Endothelial cell of umbilical vein (primary cell): ENCODE data around the gene DNASE1L1.

Source experiments
- EZH2 ChIP-seq: IDR thresholded peaks from 2 replicates; pipeline ENCODE4 v1.6.1; 2012; ENCODE audit warnings: borderline replicate concordance, low read depth, mild to moderate bottlenecking, moderate library complexity, low read length, inconsistent platforms; ENCODE audit not compliant: severe bottlenecking
- GATA2 ChIP-seq: IDR thresholded peaks from 2 replicates; pipeline ENCODE4 v1.7.0; 2011; ENCODE audit warnings: low read depth, mild to moderate bottlenecking, moderate library complexity, mixed read lengths, low read length; ENCODE audit not compliant: insufficient read length, insufficient read depth
- JUN ChIP-seq: IDR thresholded peaks from 2 replicates; pipeline ENCODE4 v1.6.1; 2011; ENCODE audit warnings: borderline replicate concordance, low read depth; ENCODE audit not compliant: insufficient read length, insufficient read depth
- MYC ChIP-seq: IDR thresholded peaks from one replicate; pipeline ENCODE4 v1.6.1; 2011; ENCODE audit warnings: mild to moderate bottlenecking, low read depth, low read length
- POLR2A ChIP-seq: IDR thresholded peaks from 2 replicates; pipeline ENCODE4 v1.6.1; 2012; ENCODE audit warnings: low read depth, mild to moderate bottlenecking, control low read depth, low read length
- POLR2AphosphoS5 ChIP-seq: IDR thresholded peaks from 2 replicates; pipeline ENCODE4 v1.6.1; 2012; ENCODE audit warnings: low read depth, mild to moderate bottlenecking, control low read depth, low read length, moderate library complexity; ENCODE audit not compliant: insufficient read depth
- TF ChIP-seq, protein P1 (sequence below), 2 donors: IDR thresholded peaks; 1 replicate in 1 of 2; 2 replicates in 1 of 2; pipeline ENCODE4 v1.5.1; 2011; ENCODE audit warnings: low read length in 2 of 2, mild to moderate bottlenecking in 2 of 2, moderate library complexity in 2 of 2, control low read depth in 1 of 2, inconsistent platforms in 1 of 2, low read depth in 1 of 2; ENCODE audit not compliant: insufficient read depth in 1 of 2; ENCODE audit errors: extremely low read depth in 1 of 2
- TF ChIP-seq, protein P2 (sequence below): IDR thresholded peaks from 2 replicates; pipeline ENCODE4 v1.6.1; 2011; ENCODE audit not compliant: insufficient read depth, insufficient read length

DNA sequence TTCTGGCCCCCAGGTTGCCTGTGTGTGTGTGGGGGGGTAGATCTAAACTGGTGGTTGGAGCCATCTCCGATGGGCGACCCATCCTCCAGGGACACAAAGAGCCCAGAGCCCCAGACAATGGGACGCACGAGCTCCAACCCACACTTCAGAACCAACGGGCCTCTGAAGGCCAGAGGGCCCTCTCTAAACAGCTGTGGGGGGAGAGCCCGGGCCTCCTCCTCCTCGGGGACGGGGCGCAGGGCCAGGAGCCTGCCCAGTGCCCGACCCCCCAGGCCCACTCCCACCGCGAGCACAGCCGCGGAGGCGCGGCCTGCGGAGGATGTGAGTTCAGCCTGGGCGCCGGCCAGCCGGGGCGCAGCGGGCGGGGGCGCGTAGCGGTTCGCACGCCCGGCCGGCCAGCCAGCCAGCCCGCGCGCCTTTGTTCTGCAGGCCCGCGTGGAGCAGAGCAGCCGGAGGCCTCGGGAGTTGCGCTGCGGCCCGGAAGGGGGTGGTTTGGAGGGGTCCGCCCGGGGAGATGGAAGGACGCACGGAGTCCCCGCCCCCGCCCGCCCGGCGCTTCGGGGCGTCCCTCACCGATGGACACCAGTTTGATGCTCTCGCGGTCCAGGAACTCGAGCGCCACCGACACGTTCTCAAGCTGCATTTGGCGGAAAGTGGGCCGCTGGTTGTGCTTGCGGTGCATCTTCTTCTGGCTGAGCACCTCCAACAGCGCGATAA lies 38.6 kb downstream of the DNASE1L1 start:
- TF ChIP-seq POLR2A (no peak), EZH2 (no peak), POLR2AphosphoS5 (no peak), JUN (no peak), MYC (no peak), GATA2 (no peak)
- TF ChIP-seq, protein P1, sequence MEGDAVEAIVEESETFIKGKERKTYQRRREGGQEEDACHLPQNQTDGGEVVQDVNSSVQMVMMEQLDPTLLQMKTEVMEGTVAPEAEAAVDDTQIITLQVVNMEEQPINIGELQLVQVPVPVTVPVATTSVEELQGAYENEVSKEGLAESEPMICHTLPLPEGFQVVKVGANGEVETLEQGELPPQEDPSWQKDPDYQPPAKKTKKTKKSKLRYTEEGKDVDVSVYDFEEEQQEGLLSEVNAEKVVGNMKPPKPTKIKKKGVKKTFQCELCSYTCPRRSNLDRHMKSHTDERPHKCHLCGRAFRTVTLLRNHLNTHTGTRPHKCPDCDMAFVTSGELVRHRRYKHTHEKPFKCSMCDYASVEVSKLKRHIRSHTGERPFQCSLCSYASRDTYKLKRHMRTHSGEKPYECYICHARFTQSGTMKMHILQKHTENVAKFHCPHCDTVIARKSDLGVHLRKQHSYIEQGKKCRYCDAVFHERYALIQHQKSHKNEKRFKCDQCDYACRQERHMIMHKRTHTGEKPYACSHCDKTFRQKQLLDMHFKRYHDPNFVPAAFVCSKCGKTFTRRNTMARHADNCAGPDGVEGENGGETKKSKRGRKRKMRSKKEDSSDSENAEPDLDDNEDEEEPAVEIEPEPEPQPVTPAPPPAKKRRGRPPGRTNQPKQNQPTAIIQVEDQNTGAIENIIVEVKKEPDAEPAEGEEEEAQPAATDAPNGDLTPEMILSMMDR (IDR thresholded peaks at IDR 0.05; ENCODE audit: extremely low read depth in 1 of 2, insufficient read depth in 1 of 2, low read depth in 1 of 2, low read length in 2 of 2), result no peak
- TF ChIP-seq, protein P2, sequence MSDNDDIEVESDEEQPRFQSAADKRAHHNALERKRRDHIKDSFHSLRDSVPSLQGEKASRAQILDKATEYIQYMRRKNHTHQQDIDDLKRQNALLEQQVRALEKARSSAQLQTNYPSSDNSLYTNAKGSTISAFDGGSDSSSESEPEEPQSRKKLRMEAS, result no peak
